ENCODE results near the gene NAV1.
A peak's percentile ranks its signal among the peaks of the same experiment; 100 is the strongest.

Gene NAV1

DNA sequence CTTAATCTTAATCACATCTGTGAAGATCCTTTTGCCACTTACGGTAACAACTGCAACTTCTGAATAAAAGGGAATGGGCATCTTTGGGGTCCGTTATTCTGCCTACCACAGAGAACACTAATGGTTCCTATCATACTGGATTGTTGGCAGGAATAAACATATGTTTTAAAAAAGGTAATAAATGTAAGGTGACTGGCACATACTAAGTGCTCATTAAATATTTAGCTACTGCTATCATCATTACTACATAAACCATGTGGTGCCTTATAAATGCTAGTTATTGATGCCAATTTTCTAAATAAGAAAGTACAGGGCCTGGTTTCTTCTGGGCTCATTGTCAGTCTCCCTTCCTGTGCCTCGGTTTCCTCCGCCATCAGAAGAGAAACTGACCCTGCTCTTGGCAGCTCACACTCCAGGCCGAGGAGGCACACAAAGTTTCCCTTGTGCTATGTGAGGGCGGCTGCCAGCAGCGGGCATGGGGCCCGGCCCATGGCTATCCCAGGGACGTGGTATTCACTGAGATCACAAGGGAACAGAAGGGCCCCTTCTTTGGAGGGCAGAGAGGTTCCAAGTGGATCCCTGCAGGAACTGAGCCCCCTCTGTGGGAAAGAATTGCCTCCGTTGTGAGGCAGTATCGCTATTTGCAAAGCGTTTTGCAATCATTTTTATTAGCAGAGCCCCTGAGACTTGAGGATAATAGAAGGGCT is 26.2 kb downstream of the NAV1 start:
- no peaks in the 10 kb centered on the region for H3K36me3 ChIP-seq
- H3K9me3 ChIP-seq (ENCODE audit: severe bottlenecking) = no peaks in the 10 kb centered on the region
- no peaks in the 10 kb centered on the region for H3K27me3 ChIP-seq (ENCODE audit: insufficient read depth, low read depth, severe bottlenecking)
- no peak for DNase-seq
- H3K27ac ChIP-seq = 0 out of 2 replicates have a peak overlapping the region, but pooled peaks have one; percentile 15
- no peak overlapping the region for H3K4me3 ChIP-seq (ENCODE audit: low read depth, low read length)
- TF ChIP-seq, protein P1, sequence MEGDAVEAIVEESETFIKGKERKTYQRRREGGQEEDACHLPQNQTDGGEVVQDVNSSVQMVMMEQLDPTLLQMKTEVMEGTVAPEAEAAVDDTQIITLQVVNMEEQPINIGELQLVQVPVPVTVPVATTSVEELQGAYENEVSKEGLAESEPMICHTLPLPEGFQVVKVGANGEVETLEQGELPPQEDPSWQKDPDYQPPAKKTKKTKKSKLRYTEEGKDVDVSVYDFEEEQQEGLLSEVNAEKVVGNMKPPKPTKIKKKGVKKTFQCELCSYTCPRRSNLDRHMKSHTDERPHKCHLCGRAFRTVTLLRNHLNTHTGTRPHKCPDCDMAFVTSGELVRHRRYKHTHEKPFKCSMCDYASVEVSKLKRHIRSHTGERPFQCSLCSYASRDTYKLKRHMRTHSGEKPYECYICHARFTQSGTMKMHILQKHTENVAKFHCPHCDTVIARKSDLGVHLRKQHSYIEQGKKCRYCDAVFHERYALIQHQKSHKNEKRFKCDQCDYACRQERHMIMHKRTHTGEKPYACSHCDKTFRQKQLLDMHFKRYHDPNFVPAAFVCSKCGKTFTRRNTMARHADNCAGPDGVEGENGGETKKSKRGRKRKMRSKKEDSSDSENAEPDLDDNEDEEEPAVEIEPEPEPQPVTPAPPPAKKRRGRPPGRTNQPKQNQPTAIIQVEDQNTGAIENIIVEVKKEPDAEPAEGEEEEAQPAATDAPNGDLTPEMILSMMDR (IDR thresholded peaks at IDR 0.05; ENCODE audit: low read depth, low read length) = no peak

GRCh38 chr1:201565771-201566528 is 27.0 kb downstream of the NAV1 start:
- H3K9me3 ChIP-seq (ENCODE audit: severe bottlenecking) = no peaks in the 10 kb centered on the region
- H3K27ac ChIP-seq = no peak overlapping the region
- TF ChIP-seq, protein P1 (IDR thresholded peaks at IDR 0.05; ENCODE audit: low read depth, low read length) = no peak
- H3K27me3 ChIP-seq (ENCODE audit: insufficient read depth, low read depth, severe bottlenecking) = no peaks in the 10 kb centered on the region
- H3K4me3 ChIP-seq (ENCODE audit: low read depth, low read length) = no peak overlapping the region
- no peaks in the 10 kb centered on the region for H3K36me3 ChIP-seq
- DNase-seq = no peak

DNA sequence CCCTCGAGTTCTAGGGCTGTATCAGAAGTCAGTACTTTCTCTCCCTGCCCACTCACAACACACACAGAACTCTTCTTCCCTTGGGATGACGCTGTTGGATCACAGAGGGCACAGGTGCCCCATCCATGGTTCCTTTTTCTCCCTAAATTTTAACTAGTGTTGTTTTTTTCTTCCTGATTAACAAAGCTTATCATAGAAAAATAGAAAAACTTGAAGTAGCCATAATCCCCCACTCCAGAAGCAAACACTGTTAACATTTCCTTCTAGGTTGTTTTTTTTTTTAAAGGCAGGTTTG is 27.5 kb downstream of the NAV1 start:
- Histone ChIP-seq H3K27me3 (ENCODE audit: insufficient read depth, low read depth, severe bottlenecking) (no peaks in the 10 kb centered on the region), H3K27ac (no peak overlapping the region), H3K4me3 (ENCODE audit: low read depth, low read length) (no peak overlapping the region), H3K9me3 (ENCODE audit: severe bottlenecking) (no peaks in the 10 kb centered on the region), H3K36me3 (no peaks in the 10 kb centered on the region)
- TF ChIP-seq, protein P1 (IDR thresholded peaks at IDR 0.05; ENCODE audit: low read depth, low read length) = no peak
- DNase-seq = no peak

DNA sequence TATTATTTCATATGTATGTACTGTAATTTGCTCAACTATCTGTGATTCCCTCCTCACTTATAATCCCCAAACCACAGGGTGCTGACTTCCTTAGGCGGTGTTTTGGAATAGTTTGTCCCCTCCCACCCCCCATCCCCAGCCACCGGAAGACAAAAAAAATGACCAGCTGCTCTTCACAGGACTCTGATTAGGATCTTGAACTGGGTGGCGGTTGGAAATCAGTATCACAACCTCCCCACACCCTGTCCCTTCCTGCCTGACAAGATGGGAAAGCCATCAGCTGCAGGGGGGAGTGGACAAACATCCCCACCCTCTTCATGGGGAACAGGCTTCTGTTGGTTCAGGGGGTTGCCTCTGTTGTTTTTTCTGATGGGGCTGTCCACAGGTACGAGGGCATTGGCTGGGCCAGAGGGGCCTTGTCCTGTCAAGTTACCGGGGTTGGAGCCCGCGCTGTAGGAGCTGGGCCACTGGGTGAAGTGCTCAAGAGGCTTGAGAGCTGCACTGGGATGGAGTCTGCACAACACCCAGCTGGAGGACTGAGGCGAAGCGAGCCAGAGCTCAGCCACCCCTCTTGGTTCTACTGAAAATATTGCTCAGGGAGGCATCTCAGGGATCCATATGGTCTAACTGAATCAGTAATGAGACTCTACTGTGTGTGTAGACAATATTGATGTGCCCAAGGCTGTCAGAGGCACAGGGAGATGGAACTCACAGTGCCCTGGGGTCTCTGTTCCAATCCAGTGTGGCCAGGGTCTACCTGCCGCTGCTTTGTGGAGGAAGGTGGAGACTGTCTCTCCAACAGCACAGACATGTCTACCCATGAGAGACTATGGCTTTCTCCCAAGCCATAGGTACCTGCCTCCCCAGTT is 28.2 kb downstream of the NAV1 start:
- Histone ChIP-seq H3K36me3 (no peaks in the 10 kb centered on the region), H3K4me3 (ENCODE audit: low read depth, low read length) (no peak overlapping the region), H3K27me3 (ENCODE audit: insufficient read depth, low read depth, severe bottlenecking) (no peaks in the 10 kb centered on the region), H3K27ac (no peak overlapping the region), H3K9me3 (ENCODE audit: severe bottlenecking) (no peaks in the 10 kb centered on the region)
- DNase-seq = no peak
- TF ChIP-seq, protein P1 (IDR thresholded peaks at IDR 0.05; ENCODE audit: low read depth, low read length) = no peak

- H3K27me3 ChIP-seq (ENCODE audit: insufficient read depth, low read depth, severe bottlenecking) = no peaks in the 10 kb centered on the region
- TF ChIP-seq, protein P1 (IDR thresholded peaks at IDR 0.05; ENCODE audit: low read depth, low read length) = no peak
- H3K9me3 ChIP-seq (ENCODE audit: severe bottlenecking) = no peaks in the 10 kb centered on the region
- no peak overlapping the region for H3K4me3 ChIP-seq (ENCODE audit: low read depth, low read length)
- H3K36me3 ChIP-seq = no peaks in the 10 kb centered on the region
- DNase-seq = no peak
- H3K27ac ChIP-seq = no peak overlapping the region
Observed at GRCh38 chr1:201568265-201568664, 29.3 kb downstream of the NAV1 start.
